GM19468 (cell line): ENCODE results near the gene COMT.

Experiments
- ATAC-seq: cut with Tn5 transposase; IDR thresholded peaks from one replicate; pipeline ENCODE4 v1.9.1; 2021; ENCODE audit warnings: mild to moderate bottlenecking, moderate library complexity, moderate number of reproducible peaks; ENCODE audit not compliant: unreplicated experiment; ENCODE audit errors: extremely low read depth

COMT gene

DNA sequence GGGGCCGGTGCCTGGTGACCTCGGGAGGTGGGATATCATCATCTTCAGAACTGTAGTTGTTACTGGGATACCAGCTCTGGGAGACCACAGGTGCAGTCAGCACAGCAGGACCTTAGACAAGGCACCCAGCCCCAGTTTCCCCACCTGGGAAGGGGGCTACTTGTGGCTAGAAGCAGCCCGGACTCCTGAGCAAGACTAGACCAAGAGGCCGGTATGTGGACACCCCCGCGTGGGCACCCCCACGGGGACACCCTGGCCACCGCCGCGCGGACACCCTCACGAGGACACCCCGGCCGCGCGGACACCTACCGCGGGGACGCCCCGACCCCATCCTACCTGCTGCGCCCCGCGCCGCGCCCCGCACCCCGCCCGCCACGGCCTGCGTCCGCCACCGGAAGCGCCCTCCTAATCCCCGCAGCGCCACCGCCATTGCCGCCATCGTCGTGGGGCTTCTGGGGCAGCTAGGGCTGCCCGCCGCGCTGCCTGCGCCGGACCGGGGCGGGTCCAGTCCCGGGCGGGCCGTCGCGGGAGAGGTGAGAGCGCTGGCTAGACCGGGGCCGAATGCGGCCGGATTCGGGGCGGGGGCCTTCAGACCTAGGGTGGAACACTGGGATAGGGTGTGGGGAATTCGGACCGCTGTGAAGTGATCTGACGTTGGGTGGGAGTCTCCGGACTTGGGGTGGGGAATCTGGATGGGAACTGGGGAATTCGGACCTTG lies at the start of gene COMT, which contains the start of gene TXNRD2:
Gene COMT (plus strand): TSS at position 408 of the 718 bp plus-strand sequence. CDS start 20,755 bp downstream, outside the sequence.
Gene TXNRD2 (minus strand): TSS at position 454 of the 718 bp plus-strand sequence. CDS start 15 bp downstream, at position 439.
- no peak for ATAC-seq

DNA sequence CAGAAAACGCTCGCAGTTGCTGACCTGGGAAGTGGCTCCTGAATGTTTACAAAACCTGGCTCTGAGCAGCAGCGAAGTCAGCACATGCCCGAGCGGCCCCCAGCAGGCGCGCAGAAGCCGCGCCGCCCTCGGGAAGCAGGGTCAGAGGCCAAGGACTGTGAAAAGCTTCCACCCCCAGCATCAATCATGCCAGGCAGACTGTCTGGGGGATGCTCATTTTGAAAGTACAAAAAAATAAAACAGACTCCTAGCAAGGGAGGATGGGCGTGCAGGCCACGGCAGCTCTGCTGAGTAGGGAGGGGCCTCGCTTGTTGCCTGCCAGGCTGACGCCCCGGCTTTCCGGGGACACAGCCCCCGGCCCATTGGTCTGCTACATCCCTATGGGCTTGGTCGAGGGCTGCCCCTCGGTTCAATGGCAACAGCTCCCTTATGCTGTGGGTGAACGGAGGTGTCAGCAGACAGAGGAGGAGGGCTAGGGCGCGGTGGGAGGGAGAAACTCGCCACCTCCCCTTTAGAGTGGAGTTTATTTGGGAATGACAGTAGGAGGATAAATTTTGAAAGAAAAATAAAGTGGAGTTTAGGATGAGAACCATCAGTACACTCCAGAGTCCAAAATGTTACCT lies 49.2 kb upstream of the COMT start:
- no peak for ATAC-seq

DNA sequence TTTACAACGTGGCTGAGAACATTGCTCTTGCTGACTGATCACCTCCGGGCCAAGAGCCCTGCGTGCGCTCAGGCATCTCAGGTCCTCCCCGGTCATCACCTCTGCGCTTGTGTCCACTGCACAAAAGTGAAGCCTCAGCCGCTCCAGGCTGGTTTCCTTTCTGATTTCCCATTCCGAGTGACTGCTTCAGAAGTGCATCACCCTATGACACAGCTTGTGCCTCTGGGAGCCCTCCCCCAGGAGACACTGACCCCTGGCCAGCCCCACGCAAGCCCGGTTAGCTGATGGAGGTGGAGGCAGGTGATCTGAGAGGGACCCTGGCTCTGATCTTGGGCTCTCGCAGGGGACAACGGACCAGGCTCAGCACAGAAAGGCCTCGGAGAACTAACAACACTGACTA lies 48.6 kb upstream of the COMT start:
- ATAC-seq = no peak

DNA sequence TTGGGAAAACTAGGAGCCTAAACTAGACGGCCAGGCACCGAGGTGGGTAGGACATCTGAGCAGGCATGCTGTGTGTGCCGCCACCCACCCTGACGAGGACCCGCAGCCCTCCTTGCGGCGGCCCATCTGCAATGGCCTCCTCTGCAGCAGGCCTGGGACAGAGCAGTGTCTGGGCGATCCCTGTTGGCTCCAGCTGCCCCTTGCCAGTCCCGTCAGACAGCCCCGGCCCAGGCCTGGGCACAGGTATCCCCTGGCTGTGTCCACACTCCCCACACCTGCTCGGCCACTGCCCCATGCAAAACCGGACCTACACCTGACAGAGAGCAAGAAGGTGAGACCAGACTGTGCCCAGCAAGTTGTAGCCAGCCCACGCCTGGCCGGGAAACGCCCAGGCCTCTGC lies 48.2 kb upstream of the COMT start:
- no peak for ATAC-seq

DNA sequence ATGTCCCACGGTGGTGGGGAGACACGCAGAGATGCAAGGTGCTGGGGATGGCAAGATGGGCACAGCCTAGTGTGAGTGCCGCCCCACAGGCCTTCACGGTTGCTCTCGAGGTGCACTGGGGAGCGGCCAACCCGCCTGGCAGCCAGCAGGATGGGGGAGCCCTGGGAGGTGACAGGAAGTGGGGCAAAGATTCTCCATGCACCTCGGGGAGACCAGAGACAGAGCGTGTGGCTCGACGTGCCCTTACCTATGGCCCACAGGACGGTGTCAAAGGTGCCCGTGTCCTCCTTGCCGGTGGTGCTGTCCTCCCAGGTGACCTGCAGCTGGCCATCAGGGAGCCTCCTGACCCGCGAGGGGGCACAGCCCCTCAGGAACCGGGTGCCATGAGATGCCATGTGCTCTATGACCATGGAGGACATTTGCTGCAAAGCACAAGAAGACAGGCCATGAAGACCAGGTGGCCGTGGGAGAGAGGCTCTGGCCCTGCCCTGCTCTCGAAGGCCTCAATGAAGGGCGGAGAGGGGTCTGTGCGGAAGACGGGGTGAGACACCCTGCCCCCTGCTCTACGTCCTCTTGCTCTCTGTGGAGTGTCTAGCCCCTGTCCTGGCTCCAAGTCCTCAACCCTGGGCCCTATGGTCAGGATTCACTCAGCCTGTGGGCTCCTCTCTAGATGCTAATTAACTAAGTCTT lies 46.3 kb upstream of the COMT start:
- no peak for ATAC-seq

DNA sequence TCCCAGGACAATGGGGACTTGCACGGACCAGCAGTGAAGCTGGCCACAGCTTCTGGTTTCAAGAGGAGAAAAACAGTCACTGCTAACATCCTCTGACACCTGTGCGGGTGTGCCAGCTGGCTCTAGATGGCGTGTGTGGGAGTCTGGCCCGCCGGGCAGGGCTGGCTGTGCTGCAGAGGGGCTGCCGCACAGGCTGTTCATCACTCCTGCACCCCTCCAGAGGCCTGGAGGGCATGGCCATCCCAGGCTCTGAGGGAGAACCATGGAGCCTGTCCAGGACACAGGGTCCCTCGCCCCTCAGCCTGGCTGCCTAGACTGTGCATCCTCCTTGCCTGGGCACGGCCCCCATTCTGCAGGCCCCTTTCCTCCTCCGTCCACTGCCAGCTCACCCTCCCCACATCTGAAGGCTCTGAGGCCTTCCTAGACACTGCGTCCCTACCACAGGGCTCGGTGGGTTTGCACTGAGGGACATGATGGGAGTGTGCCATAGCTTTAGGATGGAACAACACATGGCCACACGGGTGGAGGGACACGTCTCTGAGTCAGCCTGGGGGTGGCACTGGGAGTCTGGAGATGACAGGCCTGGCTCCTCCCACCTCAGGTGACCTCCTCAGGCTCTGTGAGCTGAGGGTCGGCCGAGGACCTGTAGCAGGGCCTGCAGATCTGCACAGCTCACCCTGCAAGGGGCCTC lies 44.8 kb upstream of the COMT start:
- no peak for ATAC-seq

DNA sequence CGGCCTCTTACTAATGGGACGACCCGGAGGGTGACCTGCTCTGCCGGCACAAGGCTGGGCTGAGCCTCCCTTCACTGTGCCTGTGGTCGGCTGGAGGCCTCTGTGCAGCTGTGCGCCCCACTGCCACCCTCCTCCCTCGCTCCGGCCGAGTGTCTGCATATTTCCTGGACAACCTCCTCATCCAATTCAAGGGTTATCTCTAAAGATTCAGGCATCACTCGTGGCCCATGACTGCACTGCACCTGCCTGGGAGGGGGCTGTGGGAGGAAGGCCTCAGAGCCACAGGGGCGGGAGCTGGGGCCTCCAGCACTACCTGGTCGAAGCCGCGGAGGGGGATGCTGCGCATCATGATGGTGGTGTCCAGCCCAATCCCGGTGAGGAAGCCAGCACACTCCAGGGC lies 43.8 kb upstream of the COMT start:
- ATAC-seq = no peak

DNA sequence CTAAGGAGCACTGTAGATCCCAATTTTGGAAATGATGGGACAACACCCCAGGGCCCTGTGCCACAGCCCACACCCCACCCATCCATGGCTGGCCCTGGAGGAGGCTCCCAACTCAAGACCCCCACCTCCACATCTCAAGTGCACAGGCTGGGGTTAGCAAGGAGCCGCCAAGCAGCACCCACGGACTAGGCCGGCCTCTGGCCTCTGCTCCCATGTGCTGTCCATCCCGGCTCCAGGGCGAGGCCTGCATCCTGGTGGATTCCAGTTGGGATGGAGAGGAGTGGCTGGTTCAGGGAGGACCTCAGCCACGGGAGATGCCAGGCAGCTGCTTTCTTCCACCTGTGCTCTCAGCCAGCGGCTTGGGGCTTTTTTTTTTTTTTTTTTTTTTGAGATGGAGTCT lies 43.4 kb upstream of the COMT start:
- ATAC-seq = no peak

DNA sequence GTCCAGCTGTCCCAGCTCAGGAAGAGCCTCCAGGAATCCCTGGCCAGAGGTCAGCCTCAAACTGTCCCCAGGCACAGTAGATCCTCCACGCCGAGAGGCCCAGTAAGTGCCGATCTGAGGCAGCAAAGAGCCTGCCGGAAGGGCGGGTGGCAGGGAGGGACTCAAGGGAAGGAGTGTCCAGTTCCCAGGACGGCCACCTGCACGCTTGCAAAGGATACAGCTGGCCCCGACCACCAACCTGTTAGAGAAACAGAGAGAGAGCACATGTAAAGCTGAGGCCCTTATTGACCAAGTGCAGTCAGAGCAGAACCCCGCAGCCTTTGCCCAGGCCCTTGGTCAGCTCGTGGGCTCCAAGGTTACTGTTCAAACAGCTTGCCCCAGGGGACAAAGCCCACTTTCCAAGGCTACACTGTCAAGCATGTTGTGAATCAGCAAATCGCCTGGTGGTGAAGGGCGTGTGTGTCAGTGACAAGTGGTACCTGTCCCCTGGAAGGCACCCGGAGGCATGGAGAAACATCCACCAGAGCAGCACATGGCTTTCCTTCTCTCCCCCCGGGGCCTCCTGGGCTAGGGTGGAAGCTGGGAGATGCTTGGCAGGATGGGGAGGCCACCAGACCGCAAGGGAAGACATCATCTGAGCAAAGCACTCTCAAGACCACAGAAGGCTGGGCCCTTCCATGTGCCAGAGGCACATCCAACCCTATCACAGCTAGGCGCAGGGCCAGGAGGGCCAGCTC lies 42.6 kb upstream of the COMT start:
- no peak for ATAC-seq

DNA sequence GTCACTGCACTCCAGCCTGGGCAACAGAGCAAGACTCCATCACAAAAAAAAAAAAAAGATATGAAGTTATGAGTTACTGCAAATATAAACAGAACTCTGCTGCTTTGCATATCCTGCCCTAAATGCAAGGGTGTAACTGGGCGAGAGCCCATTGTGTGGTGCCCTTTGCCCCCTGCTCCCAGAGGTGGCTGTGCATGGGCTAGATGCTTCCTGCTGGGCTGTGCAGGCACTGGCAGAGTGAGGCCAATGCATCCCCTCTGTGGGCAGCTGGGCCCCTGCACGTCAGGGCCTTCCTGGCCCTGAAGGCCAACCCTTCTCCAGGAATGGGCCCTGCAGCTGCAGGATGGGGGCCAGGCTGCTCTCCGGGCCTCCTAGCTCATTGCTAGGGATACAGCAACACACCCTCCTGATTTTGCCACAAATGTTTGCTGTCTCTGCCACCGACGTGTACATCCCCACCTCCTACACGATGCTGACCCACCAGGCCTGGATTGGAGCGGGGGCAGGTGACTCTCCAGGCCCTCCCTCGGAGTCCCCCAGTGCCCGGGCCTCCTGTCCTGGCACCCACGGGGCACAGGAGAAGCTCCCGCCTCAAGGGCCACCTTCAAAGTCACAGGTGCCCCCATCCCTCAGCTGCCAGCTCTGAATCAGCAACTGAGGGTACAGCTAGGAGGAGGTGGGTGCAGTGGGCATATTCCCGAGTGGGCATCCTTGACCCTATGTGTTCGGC lies 40.7 kb upstream of the COMT start:
- ATAC-seq = no peak

DNA sequence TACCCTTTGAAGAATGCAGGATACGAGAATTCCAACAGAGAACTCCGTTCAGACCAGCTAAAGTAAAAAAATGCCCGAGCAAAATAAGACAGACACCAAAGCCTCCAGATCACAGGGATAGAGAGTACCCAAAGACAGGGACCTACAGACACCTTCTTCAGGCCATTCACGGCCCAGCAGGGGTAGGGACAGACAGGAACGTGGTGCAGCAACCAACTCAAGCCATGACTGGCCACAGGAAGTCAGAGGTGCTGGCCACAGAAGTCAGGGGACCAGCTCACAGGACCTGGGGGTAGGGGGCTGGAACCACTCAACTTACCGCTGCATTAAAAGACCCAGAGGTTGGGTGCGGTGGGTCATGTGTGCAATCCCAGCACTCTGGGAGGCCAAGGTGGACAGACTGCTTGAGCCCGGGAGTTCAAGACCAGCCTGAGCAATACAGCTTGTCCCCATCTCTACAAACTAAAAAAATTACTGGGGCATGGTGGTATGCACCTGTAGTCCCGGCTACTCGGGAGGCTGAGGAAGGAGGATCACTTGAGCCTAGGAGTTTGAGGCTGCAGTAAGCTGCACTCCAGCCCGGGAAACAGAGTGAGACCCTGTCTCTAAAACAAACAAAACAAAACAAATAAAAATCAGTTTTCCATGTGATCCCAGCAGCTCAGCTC lies 39.9 kb upstream of the COMT start:
- ATAC-seq = no peak

DNA sequence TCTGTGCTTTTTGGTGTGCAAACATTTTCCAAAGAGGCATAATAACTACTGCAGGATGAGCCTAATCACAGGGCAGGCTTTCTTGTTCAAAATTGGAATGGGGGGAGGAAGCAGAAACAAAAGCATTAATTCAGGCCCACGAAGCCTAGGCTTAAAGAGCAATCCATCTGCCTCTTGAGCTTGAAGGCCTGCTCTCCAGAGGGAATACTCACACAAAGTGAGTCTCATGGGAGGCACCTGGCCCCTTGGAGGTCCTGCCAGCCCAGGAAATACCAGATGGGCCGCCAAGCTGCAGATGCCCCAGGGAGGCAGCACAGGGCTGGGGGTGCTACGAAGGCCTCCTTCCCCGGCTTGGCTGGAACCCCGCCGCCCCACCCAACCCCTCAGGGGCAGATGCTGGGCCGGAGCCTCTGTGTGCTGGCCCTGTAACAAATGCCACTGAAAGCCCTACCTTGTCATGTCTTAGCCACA lies 39.3 kb upstream of the COMT start:
- ATAC-seq = no peak

DNA sequence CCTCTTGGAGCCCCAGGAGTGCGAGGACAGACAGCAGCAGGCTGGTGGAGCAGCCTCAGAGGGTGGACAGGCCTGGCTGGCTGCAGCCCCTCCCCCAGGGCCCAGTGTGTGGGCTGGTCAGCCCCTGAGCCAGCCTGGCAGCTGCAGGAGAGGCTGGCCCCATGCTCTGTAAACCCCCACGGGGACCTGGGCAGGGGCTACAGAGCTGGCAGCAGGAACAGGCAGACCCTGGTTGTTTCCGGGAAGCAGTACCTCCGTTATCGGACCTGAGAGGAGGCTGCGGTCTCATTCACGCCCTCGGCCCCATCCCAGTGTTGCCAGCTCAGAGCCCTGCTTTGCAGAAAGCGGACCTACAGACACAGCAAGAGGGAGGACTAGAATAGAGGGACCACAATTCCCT lies 38.5 kb upstream of the COMT start:
- no peak for ATAC-seq

DNA sequence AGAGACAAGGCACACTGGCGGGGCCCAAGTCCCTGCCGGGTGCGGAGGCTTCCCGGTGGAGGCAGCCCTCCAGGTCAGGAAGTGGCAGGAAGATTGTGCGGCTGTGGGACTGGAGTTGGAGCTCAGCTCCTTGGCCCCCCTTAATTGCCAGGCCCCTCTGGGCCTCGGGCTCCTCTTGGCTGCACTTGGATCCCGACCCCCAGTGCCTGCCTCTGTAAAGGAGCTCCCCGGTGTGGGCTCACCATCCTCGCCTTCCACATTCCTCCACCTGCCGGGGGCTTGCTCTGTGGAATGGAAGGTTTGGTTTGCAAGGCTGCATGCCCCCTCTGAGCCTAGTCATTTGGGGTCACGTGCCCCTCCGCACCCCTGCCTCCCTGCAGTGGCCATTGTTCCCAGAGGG lies 38.1 kb upstream of the COMT start:
- ATAC-seq = no peak

DNA sequence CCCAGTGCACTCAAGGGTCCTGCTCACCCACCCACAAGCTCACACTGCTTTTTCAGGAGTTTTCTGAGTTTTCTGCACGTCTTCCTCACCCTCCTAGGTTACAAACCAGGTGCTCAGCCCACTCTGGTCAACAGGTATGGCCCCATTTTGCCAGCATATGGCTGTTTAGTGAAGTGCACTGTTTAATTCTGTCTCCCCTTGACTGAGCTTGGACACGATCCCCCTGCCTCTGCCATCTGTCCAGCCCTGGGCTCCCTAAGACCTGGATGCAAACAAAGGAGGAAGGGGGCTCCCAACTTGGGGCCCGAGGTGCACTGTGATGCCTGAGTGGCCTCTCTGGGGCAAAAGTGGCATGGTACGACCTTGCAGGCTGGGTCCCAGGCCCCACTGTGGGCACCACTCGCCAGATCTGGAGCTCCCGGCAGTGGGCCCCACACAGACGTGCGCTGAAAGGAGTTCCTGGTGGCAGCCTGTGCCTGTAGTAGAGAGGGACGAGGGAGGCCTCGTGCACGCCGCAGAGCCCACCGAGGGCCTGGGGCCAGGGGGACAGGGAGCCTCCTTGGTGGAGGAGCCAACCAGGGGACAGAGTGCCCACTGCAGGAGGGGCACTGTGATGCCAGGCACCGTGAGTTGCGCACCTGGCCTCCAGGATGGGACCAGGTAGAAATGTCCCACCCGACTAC lies 37.3 kb upstream of the COMT start:
- no peak for ATAC-seq

DNA sequence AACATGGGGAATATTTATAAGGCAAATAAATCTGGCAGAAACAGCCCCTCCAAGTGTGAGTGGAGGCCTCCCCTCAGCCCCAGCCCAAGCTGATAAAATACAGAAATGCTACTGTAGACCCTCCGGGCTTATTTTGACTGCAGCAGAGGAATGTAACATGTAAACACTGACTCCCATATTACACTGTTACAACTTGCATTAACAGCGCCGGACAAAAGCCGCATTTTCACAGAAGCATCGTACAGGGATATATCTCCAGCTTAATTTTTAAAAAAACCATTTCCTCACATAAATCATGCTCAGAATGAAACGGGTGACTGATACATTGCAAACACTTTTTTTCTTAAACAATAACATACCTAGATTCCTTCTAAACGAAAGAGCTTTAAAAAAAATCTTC lies 36.6 kb upstream of the COMT start:
- no peak for ATAC-seq

DNA sequence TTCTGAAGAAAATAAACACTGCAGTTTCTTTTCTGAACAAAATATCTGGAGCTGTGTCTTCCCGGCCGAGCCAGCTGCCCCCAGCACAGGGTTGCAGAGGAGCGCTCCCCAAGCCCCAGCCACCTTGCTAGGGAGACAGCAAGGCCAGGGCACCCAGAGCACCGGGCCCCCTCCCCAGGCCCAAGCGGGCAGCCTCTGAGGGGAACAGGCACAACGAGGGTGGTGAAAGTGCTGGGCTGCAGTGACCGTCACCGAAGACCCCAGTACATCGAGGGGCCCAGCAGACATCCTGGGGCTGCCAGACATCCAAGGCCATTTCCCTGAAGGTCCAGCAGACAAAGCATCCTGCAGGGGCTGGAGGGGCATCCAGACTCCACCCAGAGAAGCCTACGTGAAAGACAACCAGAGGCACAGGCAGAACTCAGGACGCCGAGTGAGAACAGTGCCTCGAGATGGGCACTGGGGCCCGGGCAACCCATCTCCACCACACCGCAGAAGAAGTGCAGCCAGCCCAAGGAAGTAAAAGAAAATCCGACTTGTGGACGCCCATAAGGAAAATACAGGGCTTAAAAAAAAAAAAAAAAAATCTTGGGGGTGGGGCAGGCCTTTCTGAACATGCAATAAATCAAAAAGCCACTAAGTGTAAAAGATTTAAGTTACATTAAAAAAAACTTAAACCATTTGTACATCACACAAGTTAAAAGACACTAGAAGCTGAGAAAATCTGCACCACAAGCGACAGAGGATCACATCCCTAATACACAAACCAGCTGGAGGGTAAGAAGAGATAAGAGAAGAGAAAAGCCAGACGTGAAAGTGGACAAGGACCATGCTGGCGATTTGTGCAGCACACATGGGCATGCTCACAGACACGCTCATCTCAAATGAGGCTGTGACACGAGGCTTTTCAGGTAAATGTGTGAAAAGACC lies 36.0 kb upstream of the COMT start:
- no peak for ATAC-seq
